HG02970 (cell line): ENCODE measurements around the gene SRCIN1.
"Not testable (repeated sequence)": the region's sequence is repeated elsewhere in the genome, so short reads cannot be mapped to it uniquely, and the experiment has no call there.

Source experiments
- ATAC-seq: cut with Tn5 transposase; IDR thresholded peaks from one replicate; pipeline ENCODE4 v1.9.1; 2021; ENCODE audit warnings: mild to moderate bottlenecking, moderate library complexity, moderate number of reproducible peaks; ENCODE audit not compliant: unreplicated experiment, low FRiP score

Gene SRCIN1, protein sequence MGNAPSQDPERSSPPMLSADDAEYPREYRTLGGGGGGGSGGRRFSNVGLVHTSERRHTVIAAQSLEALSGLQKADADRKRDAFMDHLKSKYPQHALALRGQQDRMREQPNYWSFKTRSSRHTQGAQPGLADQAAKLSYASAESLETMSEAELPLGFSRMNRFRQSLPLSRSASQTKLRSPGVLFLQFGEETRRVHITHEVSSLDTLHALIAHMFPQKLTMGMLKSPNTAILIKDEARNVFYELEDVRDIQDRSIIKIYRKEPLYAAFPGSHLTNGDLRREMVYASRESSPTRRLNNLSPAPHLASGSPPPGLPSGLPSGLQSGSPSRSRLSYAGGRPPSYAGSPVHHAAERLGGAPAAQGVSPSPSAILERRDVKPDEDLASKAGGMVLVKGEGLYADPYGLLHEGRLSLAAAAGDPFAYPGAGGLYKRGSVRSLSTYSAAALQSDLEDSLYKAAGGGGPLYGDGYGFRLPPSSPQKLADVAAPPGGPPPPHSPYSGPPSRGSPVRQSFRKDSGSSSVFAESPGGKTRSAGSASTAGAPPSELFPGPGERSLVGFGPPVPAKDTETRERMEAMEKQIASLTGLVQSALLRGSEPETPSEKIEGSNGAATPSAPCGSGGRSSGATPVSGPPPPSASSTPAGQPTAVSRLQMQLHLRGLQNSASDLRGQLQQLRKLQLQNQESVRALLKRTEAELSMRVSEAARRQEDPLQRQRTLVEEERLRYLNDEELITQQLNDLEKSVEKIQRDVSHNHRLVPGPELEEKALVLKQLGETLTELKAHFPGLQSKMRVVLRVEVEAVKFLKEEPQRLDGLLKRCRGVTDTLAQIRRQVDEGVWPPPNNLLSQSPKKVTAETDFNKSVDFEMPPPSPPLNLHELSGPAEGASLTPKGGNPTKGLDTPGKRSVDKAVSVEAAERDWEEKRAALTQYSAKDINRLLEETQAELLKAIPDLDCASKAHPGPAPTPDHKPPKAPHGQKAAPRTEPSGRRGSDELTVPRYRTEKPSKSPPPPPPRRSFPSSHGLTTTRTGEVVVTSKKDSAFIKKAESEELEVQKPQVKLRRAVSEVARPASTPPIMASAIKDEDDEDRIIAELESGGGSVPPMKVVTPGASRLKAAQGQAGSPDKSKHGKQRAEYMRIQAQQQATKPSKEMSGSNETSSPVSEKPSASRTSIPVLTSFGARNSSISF

DNA sequence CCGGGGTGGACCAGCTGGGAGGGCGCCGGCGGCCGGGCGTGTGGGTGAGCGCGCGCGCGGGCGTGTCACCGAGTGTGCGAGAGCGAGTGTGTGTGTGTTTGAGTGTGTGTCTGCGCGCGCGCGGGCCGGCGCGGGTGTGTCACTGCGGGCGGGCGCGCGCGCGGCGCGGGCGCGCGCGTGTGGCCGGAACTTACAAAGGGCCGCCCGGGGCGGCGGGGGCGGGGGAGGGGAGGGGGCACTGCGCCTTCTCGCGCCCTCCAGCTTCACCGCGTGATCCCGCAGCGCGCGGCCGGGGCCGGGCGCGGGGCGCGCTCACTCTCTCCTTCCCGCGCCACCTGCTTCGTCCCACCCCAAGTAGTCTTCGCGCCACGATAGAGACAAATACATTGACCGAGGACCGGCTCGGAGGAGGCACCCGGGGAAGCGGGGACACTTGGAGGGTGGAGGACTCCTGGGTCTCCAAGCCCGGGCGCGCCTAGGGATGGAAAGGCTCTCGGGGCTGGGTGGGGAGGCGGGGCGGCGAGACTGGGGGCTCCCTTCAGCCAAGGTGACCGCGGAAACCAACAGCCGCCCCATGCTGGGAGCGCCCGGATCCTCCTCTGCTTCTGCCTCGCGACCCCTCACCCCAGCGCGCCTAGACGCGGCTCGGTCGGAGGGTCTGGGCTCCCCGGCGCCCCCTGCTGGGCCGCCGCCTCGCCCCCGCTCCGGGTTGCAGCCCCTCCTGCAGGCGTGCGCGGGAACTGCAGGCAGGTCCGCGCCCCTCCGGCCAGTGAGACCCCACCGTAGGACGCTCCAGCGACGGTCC, at the start of gene SRCIN1:
TSS of gene SRCIN1 (minus strand) at position 112 of the 805 bp plus-strand sequence. CDS start 247 bp downstream, outside the sequence.
- ATAC-seq: no peak

DNA sequence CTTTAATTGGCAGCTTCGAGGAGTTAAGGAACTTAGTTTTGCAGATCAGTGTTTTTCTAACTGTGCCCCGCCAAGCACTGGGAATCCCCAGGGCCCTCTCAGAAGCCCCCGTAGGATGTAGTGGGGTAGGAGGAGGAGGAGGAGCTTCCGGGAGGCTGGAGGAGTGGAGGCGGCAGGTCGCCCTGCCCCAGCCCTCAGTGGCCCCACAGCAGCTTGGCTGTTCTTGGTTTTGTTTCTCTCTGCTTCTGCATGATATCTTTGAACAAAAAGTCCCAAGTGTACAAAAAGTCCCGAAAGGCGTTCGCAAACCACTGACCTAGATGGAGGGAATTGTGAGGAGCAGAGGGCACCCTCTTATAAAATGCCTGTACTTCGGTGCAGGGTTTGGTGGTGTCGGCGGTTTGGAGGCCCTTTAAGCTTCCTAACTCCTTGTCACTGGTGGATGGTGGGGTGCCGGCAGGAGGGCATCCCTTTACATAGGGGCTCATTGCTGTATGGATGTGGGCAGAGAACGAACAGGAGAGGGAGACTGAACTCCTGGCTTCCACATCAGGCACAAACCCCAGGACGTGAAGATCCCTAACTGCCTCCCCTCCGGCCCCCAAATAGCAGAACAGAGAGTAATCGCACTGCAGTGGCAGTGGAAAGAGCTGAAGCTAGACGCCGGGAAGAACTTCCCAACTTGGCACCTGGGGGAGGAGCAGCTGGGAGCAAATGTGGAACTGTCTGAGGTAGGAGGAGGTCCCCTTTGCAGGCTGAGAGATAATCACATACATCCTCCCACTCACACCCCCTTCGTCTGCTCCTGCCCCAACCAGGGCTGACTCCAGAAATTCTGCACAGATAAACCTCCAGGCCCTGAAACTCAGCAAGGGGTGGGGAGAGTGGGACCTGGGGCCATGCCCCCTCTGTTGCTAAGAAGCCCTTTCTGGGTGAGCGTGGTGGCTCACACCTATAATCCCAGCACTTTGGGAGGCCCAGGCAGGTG, 49.0 kb upstream of the SRCIN1 start:
- ATAC-seq: no peak

DNA sequence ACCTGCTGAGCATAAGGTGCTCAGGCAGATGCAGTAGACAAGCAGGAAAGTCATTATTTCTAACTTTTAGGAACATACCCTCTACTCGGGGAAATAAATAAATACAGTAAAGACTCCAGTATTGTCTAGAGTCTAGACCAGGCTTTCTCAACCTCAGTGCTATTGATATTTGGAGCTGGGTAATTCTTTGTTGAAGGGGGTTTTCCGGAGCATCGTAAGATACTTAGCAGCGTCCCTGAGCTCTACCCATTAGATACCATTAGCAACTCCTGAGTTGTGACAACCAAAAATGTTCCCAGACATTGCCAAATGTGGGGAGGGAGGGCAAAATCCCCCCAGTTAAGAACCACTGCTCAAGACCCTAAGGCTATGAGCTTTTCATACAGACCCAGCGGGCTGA, 47.9 kb upstream of the SRCIN1 start:
- no peak for ATAC-seq

DNA sequence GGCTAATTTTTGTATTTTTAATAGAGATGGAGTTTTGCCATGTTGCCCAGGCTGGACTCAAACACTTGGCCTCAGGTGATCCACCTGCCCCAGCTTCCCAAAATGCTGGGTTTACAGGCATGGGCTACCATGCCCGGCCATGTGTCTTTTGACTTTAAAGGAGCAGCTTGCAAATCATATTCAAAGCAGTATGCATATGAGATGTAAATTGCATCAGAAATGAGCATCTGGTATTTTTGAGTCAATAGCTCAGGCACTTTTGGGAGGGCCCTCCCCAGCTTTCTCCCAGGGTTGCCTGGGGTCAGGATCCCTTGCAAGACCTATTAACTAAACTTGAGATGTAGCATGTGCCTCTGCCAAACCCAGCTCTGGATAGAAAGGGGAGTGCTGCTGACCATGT, 47.5 kb upstream of the SRCIN1 start:
- ATAC-seq: no peak

DNA sequence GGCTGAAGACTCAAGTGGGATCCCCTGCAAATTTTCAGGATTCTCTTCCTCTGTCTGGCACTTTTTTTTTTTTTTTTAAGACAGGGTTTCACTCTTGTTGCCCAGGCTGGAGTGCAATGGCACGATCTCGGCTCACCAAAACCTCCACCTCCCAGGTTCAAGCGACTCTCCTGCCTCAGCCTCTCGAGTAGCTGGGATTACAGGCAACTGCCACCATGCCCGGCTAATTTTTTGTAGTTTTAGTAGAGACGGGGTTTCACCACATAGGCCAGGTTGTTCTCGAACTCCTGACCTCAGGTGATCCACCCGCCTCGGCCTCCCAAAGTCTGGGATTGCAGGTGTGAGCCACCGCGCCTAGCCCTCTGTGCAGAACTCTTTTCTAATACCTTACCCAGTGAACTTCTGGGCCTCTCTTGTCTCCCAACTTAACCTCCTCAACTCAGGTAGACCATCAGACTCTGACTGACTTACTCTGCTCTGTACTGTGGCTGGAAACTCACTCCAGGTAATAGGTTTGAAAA, 45.0 kb upstream of the SRCIN1 start:
- ATAC-seq: not testable (repeated sequence)

DNA sequence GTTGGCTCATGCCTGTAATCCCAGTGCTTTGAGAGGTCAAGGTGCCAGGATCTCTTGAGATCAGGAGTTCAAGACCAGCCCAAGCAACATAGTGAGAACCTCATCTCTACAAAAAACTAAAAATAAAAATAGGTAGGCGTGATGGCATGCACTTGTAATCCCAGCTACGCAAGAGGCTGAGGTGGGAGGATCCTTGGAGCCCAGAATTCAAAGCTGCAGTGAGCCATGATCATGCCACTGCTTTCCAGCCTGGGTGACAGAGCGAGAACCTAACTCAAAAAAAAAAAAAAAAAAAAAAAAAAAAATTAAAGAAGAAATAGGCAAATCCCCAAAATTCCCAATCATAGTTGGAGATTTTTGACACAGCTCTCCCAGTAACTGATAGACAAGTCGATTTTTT, 32.2 kb upstream of the SRCIN1 start:
- no peak for ATAC-seq

DNA sequence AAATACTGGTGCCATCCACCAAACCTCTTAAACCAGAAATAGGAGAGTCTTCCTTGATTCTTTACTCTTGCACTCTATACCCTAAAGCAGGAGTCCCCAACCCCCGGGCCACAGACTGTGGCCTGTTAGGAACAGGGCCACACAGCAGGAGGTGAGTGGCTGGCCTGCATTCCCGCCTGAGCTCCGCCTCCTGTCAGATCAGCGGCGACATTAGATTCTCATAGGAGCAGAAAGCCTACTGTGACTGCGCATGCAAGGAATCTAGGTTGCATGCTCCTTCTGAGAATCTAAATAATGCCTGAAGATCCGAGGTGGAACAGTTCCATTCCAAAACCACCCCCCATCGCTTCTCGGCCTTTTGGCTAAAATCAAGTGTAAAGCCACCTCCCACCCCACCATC, 30.3 kb upstream of the SRCIN1 start:
- ATAC-seq: no peak

DNA sequence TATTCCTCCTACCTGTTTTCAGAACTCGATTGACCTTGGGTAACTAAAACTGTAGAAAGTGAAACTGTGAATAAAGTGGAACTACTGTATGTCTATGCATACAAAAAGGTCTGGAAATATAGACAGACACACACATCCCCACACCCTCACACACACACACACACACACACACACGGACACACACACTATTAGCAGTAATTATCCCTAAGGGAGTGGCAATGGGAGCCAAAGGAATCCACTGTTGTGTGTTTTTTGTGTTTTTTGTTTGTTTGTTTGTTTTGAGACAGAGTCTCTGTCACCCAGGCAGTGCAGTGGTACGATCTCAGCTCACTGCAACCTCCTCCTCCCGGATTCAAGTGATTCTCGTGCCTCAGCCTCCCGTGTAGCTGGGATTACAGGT, 26.6 kb upstream of the SRCIN1 start:
- no peak for ATAC-seq

DNA sequence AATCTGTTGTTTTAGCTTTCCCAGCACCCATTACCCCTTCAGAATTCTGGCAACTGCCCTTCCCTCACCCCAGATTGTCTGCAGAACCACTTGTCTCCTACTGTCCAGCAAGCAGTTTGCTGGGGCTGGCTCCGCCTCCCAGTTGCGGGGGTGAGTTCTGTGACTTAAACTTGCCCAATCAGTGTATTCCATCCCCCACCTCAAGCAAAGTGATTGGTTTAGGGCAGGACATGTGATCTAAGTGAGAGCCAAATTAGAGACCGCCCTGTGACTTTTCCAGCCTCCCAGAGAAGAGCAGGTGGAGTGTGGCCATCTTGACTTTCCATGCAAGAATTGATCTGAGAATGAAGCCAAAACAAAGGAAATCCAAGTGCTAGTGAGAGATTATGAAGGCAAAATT, 22.7 kb upstream of the SRCIN1 start:
- ATAC-seq: no peak

DNA sequence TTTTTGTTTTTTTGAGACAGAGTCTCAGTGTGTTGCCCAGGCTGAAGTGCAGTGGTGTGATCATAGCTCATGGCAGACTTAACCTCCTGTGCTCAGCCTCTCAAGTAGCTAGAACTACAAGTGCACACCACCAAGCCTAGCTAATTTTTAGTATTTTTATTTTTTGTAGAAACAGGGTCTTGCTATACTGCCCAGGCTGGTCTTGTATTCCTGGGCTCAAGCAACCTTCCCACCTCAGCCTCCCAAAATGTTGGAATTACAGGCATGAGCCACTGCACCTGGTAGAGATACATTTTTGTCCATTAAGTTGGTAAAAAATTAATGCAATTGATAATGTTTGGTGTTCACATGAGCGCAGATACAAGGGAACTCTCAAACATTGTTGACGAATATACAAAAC, 22.2 kb upstream of the SRCIN1 start:
- no peak for ATAC-seq

DNA sequence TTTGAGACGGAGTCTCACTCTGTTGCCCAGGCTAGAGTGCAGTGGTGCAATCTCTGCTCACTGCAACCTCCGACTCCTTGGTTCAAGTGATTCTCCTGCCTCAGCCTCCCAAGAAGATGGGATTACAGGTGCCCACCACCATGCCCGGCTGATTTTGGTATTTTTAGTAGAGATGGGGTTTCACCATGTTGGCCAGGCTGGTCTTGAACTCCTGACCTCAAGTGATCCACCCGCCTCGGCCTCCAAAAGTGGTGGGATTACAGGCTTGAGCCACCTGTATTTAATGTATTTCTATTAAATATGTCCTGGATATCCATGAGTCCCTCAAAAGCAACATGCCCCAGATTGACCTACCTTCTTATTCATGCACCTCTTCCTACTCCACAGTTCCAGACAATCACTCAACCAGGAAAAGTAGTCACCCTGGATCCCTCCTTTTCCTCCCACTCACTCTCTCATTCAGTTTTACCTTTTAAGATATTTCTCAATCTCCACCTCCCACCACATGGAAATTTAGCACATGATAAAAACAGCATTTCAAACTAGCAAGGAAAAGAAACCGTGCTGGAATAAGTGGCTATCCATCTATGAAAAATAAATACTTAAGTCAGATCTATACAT, 21.0 kb upstream of the SRCIN1 start:
- ATAC-seq: not testable (repeated sequence)

DNA sequence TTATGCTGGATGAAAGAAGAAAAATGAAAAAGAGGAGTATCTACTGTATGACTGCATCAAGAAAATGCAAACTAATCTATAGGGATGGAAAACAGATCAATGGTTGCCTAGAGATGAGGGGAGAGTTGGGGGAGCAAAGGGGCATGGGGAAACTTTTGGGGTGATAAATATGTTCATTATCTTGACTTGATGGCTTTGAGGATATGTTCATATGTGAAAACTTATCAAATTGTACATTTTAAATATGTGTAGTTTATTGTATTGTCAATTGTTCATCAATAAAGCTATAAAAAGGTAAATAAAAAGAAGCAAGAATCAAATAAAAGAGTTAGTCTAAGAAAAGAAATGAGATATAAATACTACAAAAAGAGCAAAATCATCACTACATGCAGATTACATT, 19.7 kb upstream of the SRCIN1 start:
- ATAC-seq: no peak

DNA sequence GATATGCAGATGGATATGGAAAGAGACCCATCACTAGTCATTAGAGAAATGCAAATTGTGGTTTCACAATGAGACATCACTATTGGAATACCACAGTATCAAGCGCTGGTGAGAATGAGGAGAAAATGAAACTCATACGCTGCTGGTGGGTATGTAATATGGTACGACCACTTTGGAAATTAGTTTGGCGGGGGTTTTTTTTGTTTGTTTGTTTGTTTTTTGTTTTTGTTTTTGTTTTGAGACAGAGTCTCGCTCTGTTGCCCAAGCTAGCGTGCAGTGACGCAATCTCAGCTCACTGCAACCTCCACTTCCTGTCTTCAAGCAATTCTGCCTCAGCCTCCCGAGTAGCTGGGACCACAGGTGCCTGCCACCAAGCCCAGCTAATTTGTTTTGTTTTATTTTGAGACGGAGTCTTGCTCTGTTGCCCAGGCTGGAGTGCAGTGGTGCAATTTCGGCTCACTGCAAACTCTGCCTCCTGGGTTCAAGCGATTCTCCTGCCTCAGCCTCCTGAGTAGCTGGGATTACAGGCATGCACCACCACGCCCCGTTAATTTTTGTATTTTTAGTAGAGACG, 19.1 kb upstream of the SRCIN1 start:
- ATAC-seq: not testable (repeated sequence)

DNA sequence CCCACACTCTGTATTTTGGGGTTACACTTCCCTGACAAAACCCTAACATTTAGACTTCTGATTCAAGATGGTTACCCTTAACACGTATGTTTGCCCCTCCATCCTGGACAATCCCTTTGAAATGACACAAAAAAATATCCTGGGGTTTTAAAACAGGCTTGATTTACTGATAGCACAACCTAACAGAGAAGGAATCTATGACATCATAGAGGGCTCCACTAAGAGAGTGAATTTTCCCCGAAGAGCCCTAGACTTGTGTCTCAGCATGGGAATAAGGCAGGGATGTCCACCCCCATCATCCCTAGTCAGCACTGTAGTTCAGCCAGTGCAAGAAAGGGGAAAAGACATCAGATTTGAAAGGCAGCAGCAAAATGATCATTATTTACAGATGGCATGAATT, 15.8 kb upstream of the SRCIN1 start:
- ATAC-seq: no peak

DNA sequence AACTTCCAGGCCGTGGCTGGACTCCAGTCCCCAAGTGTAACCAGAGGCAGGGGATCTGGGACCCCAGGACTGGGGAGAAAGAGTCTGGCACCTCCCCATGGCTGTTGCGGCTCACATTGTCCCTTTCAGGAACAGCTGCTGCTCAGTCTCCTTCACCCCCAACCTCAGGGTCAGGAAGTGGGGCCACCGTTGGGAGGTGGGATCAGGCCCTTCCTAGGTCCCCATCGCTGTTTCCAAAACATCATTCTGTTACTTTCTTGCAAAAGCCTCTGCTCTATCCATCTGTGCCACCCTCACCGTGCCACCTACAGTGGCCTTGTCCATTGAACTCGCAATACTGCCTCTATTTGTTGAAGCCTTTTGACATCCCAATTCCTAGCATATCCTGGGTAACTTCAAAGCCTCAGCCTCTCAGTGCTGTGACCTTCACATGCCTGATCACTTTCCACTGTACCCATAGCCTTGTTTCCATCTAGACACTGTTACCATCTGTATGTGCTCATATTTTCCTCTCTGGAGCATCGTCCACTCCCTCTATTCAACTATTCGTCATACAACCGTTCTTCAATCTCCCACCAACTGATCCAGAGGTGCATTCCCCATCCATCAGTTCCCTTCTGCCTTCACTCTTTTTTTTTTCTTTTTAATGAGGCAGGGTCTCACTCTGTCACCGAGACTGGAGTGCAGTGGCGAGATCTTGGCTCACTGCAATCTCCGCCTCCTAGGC, 15.0 kb upstream of the SRCIN1 start:
- ATAC-seq: no peak

DNA sequence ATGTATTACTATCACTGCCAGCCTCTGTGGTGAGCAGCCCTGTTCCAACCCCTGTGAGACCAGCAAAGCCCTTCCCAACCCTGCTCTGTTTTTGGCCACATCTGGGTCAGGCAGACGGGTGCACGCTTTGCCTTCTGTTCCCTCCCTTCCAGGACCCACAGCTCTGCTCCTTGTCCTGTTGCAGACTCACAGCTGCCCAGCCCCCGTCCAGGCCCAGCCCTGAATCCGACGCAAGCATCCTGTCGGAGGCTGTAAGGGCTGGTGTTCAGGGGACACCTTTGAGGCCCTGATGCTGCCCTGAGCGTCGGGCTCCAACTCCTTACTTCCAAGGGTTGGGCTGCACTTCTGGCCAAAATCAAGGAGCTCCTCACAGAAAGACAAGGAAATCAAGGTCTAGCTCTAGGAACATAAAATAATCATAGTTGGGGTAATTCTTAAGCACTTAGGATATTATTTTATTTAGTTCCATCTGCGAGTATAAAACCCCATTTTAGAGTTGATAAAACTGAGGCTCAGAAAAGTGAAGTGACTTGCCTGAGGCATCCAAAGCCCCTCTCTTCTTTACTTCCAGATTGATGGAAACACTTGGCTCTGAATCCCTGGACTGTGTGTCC, 14.3 kb upstream of the SRCIN1 start:
- ATAC-seq: no peak

DNA sequence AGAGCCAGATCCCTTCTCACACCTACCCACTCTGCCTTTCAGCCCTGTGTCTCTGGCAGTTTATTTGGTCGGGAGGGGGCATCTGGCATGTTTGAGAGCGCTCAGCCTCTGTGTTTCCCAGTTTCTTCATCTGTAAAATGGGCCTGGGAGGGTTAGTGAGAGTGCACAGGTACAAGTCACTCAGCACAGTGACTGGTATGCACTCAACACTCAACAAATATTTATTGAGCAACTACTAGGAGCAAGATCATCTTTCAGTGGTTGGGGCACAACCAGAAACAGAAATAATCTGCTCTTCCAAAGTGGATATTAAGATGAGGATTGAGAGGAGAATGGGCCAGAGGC, 13.7 kb upstream of the SRCIN1 start:
- ATAC-seq: no peak
